GM23338 (cell line): ENCODE results near the gene MAPKBP1. TPM values are rescaled to one million over a fixed set of nuclear protein-coding genes. Genes with fewer than 3 reads are reported as not detected.

Experiments used
- ATAC-seq: fragments of 200-7000 bp; cut with Tn5 transposase; 3 replicates; pipeline ENCODE4 v1.9.1; 2020
- DNase-seq: peaks from one replicate; pipeline ENCODE4 v3.0.0-alpha.2; 2015; ENCODE audit warnings: low spot score
- H2AFZ ChIP-seq: fragments of 200-600 bp; sonication (generic); 2 replicates; pipeline ENCODE4 v1.8.0; 2016; ENCODE audit warnings: antibody characterized with exemption, mild to moderate bottlenecking, moderate library complexity
- H3F3A ChIP-seq: fragments of 200-600 bp; sonication (generic); replicated peaks from 2 replicates; pipeline ENCODE4 v1.8.0; 2017; ENCODE audit warnings: antibody characterized with exemption, mixed run types, low read depth
- H3K27ac ChIP-seq: fragments of 200-600 bp; sonication (generic); 2 replicates; pipeline ENCODE4 v1.6.1; 2016; ENCODE audit warnings: low read depth
- H3K27me3 ChIP-seq: fragments of 200-600 bp; sonication (generic); 2 replicates; pipeline ENCODE4 v1.8.0; 2016; ENCODE audit warnings: mild to moderate bottlenecking, mixed run types, moderate library complexity; ENCODE audit not compliant: insufficient read depth
- H3K36me3 ChIP-seq: fragments of 200-600 bp; sonication (generic); 2 replicates; pipeline ENCODE4 v1.8.0; 2016; ENCODE audit warnings: mild to moderate bottlenecking; ENCODE audit not compliant: insufficient read depth
- H3K4me1 ChIP-seq: fragments of 200-600 bp; sonication (generic); 2 replicates; pipeline ENCODE4 v1.8.0; 2016; ENCODE audit warnings: mild to moderate bottlenecking, moderate library complexity; ENCODE audit not compliant: insufficient read depth
- H3K4me2 ChIP-seq: fragments of 200-600 bp; sonication (generic); 2 replicates; pipeline ENCODE4 v1.7.1; 2017; ENCODE audit warnings: mixed run types
- H3K4me3 ChIP-seq: fragments of 200-600 bp; sonication (generic); 2 replicates; pipeline ENCODE4 v1.6.1; 2016; ENCODE audit warnings: mixed run types
- H3K79me2 ChIP-seq: fragments of 200-600 bp; sonication (generic); replicated peaks from 2 replicates; pipeline ENCODE4 v1.8.0; 2017; ENCODE audit warnings: mild to moderate bottlenecking; ENCODE audit not compliant: insufficient read depth
- H3K9me2 ChIP-seq: fragments of 200-600 bp; sonication (generic); 2 replicates; pipeline ENCODE4 v1.8.0; 2017; ENCODE audit not compliant: insufficient read depth
- H4K20me1 ChIP-seq: fragments of 200-600 bp; sonication (generic); replicated peaks from 2 replicates; pipeline ENCODE4 v1.8.0; 2017; ENCODE audit warnings: mild to moderate bottlenecking; ENCODE audit not compliant: insufficient read depth
- H3K27ac Mint-ChIP-seq: 2 replicates; pipeline ENCODE4 v1.8.0; 2020; ENCODE audit warnings: inconsistent platforms, mild to moderate bottlenecking, moderate library complexity, mixed read lengths
- H3K27me3 Mint-ChIP-seq: 3 replicates; pipeline ENCODE4 v1.8.0; 2022; ENCODE audit warnings: low read depth, mild to moderate bottlenecking, moderate library complexity, mixed read lengths, inconsistent platforms; ENCODE audit not compliant: insufficient read depth, poor library complexity
- H3K36me3 Mint-ChIP-seq: 3 replicates; pipeline ENCODE4 v1.8.0; 2021; ENCODE audit warnings: low read depth, mild to moderate bottlenecking, inconsistent platforms, moderate library complexity, mixed read lengths
- H3K4me1 Mint-ChIP-seq: 3 replicates; pipeline ENCODE4 v1.8.0; 2020; ENCODE audit warnings: mild to moderate bottlenecking, inconsistent platforms, mixed read lengths
- H3K4me3 Mint-ChIP-seq: 3 replicates; pipeline ENCODE4 v1.8.0; 2021; ENCODE audit warnings: moderate library complexity, mild to moderate bottlenecking, inconsistent platforms, mixed read lengths
- H3K9me3 Mint-ChIP-seq: 3 replicates; pipeline ENCODE4 v1.8.0; 2020; ENCODE audit warnings: moderate library complexity, mild to moderate bottlenecking, inconsistent platforms, mixed read lengths
- CREB1 ChIP-seq: fragments of 250-450 bp; sonication (Bioruptor Pico); IDR thresholded peaks from 2 replicates; pipeline ENCODE4 v1.5.0; 2020; ENCODE audit warnings: low read depth, mild to moderate bottlenecking, moderate library complexity
- EZH2 ChIP-seq: fragments of 200-600 bp; sonication (generic); IDR thresholded peaks from one replicate; pipeline ENCODE4 v1.8.0; 2017; ENCODE audit warnings: antibody characterized with exemption, mild to moderate bottlenecking, low read depth; ENCODE audit not compliant: unreplicated experiment
- JUNB ChIP-seq: IDR thresholded peaks from one replicate; pipeline ENCODE4 v1.6.1; 2016; ENCODE audit warnings: antibody characterized with exemption; ENCODE audit not compliant: unreplicated experiment
- NANOG ChIP-seq: IDR thresholded peaks from 2 replicates; pipeline ENCODE4 v1.6.1; 2016; ENCODE audit warnings: antibody characterized with exemption, borderline replicate concordance
- POLR2AphosphoS5 ChIP-seq: IDR thresholded peaks from 2 replicates; pipeline ENCODE4 v1.6.1; 2016; ENCODE audit warnings: antibody characterized with exemption, low read depth
- STAT1 ChIP-seq: IDR thresholded peaks from one replicate; pipeline ENCODE4 v1.6.1; 2016; ENCODE audit warnings: antibody characterized with exemption; ENCODE audit not compliant: unreplicated experiment
- ZNF114 ChIP-seq: fragments of 250-450 bp; sonication (Bioruptor Pico); IDR thresholded peaks from 2 replicates; pipeline ENCODE4 v1.5.0; 2020; ENCODE audit warnings: mild to moderate bottlenecking, moderate library complexity
- ZNF331 ChIP-seq: fragments of 250-450 bp; sonication (Bioruptor Pico); IDR thresholded peaks from 2 replicates; pipeline ENCODE4 v1.5.0; 2020; ENCODE audit warnings: low read depth, mild to moderate bottlenecking, moderate library complexity
- polyA plus RNA-seq: library from polyadenylated mRNA; unstranded; fragments of >200 nt; fragmentation: Nextera tagmentation; extraction: Ambion mirVana; gene quantifications from 2 replicates; pipeline ENCODE4 v1.2.1, GENCODE V29; 2016
- total RNA-seq: library from RNA; depleted of rRNA; stranded (reverse); fragments of >200 nt; shearing (Covaris generic); gene quantifications from 2 replicates; pipeline ENCODE4 v1.2.3, GENCODE V29; 2014
- TF ChIP-seq, protein P1 (sequence below), 2 experiments: fragments of 200-600 bp in 1 of 2; sonication (generic) in 1 of 2; conservative IDR thresholded peaks; 2 replicates each; pipeline versions ENCODE4 v1.5.1 to v1.6.1; 2016 to 2017; ENCODE audit warnings: antibody characterized with exemption in 2 of 2, low read depth in 2 of 2, mild to moderate bottlenecking in 2 of 2, moderate library complexity in 1 of 2
- TF ChIP-seq, protein P2 (sequence below): IDR thresholded peaks from 2 replicates; pipeline ENCODE4 v1.6.1; 2016; ENCODE audit warnings: antibody characterized with exemption
- TF ChIP-seq, protein P3 (sequence below): IDR thresholded peaks from one replicate; pipeline ENCODE4 v1.6.1; 2018; ENCODE audit warnings: antibody characterized with exemption; ENCODE audit not compliant: unreplicated experiment

Gene MAPKBP1
- total and polyA plus RNA-seq, 2 experiments from 2014 or later: 1.9 to 8.9 TPM

DNA sequence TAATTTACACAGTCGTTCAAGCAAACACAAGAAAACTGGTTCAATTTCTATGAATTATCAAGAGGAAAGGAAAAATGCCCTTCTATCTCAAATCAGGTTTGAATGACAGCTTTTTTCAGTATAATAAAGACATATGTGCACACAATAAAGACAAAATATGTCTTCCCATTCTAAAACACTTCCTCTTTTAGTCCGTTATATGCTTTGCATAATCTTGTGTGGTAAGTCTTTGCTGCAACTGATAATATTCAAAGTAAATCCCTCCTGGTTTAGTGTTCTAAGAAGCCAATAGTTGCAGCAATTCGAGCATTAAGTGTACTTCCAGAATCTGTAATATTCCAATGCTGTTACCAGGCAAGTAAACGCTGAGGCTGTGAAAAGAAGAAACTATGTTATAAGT is 43.7 kb upstream of the MAPKBP1 start (continued):
- TF ChIP-seq, protein P1, sequence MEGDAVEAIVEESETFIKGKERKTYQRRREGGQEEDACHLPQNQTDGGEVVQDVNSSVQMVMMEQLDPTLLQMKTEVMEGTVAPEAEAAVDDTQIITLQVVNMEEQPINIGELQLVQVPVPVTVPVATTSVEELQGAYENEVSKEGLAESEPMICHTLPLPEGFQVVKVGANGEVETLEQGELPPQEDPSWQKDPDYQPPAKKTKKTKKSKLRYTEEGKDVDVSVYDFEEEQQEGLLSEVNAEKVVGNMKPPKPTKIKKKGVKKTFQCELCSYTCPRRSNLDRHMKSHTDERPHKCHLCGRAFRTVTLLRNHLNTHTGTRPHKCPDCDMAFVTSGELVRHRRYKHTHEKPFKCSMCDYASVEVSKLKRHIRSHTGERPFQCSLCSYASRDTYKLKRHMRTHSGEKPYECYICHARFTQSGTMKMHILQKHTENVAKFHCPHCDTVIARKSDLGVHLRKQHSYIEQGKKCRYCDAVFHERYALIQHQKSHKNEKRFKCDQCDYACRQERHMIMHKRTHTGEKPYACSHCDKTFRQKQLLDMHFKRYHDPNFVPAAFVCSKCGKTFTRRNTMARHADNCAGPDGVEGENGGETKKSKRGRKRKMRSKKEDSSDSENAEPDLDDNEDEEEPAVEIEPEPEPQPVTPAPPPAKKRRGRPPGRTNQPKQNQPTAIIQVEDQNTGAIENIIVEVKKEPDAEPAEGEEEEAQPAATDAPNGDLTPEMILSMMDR (conservative IDR thresholded peaks at IDR 0.05; ENCODE audit: low read depth in 2 of 2): no peak
- TF ChIP-seq, protein P2, sequence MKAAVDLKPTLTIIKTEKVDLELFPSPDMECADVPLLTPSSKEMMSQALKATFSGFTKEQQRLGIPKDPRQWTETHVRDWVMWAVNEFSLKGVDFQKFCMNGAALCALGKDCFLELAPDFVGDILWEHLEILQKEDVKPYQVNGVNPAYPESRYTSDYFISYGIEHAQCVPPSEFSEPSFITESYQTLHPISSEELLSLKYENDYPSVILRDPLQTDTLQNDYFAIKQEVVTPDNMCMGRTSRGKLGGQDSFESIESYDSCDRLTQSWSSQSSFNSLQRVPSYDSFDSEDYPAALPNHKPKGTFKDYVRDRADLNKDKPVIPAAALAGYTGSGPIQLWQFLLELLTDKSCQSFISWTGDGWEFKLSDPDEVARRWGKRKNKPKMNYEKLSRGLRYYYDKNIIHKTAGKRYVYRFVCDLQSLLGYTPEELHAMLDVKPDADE: no peak
- TF ChIP-seq, protein P3, sequence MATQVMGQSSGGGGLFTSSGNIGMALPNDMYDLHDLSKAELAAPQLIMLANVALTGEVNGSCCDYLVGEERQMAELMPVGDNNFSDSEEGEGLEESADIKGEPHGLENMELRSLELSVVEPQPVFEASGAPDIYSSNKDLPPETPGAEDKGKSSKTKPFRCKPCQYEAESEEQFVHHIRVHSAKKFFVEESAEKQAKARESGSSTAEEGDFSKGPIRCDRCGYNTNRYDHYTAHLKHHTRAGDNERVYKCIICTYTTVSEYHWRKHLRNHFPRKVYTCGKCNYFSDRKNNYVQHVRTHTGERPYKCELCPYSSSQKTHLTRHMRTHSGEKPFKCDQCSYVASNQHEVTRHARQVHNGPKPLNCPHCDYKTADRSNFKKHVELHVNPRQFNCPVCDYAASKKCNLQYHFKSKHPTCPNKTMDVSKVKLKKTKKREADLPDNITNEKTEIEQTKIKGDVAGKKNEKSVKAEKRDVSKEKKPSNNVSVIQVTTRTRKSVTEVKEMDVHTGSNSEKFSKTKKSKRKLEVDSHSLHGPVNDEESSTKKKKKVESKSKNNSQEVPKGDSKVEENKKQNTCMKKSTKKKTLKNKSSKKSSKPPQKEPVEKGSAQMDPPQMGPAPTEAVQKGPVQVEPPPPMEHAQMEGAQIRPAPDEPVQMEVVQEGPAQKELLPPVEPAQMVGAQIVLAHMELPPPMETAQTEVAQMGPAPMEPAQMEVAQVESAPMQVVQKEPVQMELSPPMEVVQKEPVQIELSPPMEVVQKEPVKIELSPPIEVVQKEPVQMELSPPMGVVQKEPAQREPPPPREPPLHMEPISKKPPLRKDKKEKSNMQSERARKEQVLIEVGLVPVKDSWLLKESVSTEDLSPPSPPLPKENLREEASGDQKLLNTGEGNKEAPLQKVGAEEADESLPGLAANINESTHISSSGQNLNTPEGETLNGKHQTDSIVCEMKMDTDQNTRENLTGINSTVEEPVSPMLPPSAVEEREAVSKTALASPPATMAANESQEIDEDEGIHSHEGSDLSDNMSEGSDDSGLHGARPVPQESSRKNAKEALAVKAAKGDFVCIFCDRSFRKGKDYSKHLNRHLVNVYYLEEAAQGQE: no peak
- TF ChIP-seq JUNB (no peak), ZNF331 (CRISPR knock-in tag) (no peak), EZH2 (no peak), ZNF114 (CRISPR knock-in tag) (no peak), STAT1 (no peak), CREB1 (no peak), NANOG (no peak)

DNA sequence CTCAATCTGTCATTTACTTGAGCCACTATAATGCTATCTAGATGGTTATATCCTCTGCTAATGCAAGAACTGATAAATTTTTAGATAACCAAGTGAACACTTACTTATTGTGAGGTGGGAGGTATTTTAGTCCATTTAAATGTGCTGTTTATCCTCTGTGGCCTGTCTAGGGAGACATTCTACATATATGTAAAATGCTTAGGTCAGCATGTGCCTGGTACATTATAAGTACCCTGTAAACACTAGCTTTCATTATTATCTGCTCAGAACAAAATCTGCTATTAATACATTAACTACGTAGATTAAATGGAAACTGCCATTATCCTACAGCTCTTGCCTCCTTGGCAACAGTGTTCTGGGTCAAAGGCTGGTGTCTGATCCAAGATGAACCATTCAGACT is 41.8 kb upstream of the MAPKBP1 start:
- no peak overlapping the region for H2AFZ ChIP-seq
- no peaks in the 10 kb centered on the region for H3K27me3 ChIP-seq
- H3K27me3 Mint-ChIP-seq: peaks cover 4% of the 10 kb centered on the region
- no peaks in the 10 kb centered on the region for H3K9me2 ChIP-seq
- ATAC-seq: no peak
- no peak overlapping the region for H3K4me2 ChIP-seq
- H3K4me1 ChIP-seq: no peaks in the 10 kb centered on the region
- peaks cover 33% of the 10 kb centered on the region for H3K36me3 Mint-ChIP-seq
- no peak overlapping the region for H3K27ac ChIP-seq
- H3K79me2 ChIP-seq: no peaks in the 10 kb centered on the region
- H3K4me1 Mint-ChIP-seq: no peaks in the 10 kb centered on the region
- H3K9me3 Mint-ChIP-seq: no peaks in the 10 kb centered on the region
- no peak for DNase-seq
- H3K4me3 ChIP-seq: no peak overlapping the region
- H3K4me3 Mint-ChIP-seq: no peak overlapping the region
- H3K36me3 ChIP-seq: peaks cover 19% of the 10 kb centered on the region
- H4K20me1 ChIP-seq: peaks cover 6% of the 10 kb centered on the region
- no peak overlapping the region for H3K27ac Mint-ChIP-seq
- no peaks in the 10 kb centered on the region for H3F3A ChIP-seq
- no peak for TF ChIP-seq EZH2
- no peak for TF ChIP-seq POLR2AphosphoS5
- TF ChIP-seq, protein P2: no peak
- TF ChIP-seq, protein P1 (conservative IDR thresholded peaks at IDR 0.05; ENCODE audit: low read depth in 2 of 2): no peak
- TF ChIP-seq ZNF331 (CRISPR knock-in tag): no peak
- no peak for TF ChIP-seq CREB1
- TF ChIP-seq NANOG: no peak
